Breast epithelium (tissue), 3 donors: ENCODE results near the gene GGPS1.

Source experiments
- CTCF ChIP-seq, 3 donors: fragments of 450-650 bp; IDR thresholded peaks; one replicate each; pipeline ENCODE4 v1.5.1; 2016 to 2017; ENCODE audit warnings: antibody characterized with exemption in 3 of 3, mild to moderate bottlenecking in 3 of 3, moderate library complexity in 3 of 3
- POLR2AphosphoS5 ChIP-seq, 3 donors: sonication (generic); formaldehyde crosslinking; IDR thresholded peaks; one replicate each; pipeline ENCODE4 v1.6.1; 2017; ENCODE audit warnings: antibody characterized with exemption in 3 of 3

GRCh38 chr1:235343726-235344125, 15.4 kb downstream of the GGPS1 start:
- TF ChIP-seq CTCF (IDR thresholded peaks at IDR 0.05) (no peak), POLR2AphosphoS5 (IDR thresholded peaks at IDR 0.05) (no peak)
